Astrocyte (in vitro differentiated cells and primary cell): Measurements from ENCODE around the gene ALX4.

Experiments
- CTCF ChIP-seq: IDR thresholded peaks from 2 replicates; pipeline ENCODE4 v1.5.1; 2011; ENCODE audit warnings: low read depth, mild to moderate bottlenecking, inconsistent platforms, low read length, moderate library complexity; ENCODE audit not compliant: insufficient read depth
- EZH2 ChIP-seq: IDR thresholded peaks from 2 replicates; pipeline ENCODE4 v1.6.1; 2012; ENCODE audit warnings: mild to moderate bottlenecking, low read length, inconsistent platforms; ENCODE audit not compliant: insufficient read depth

DNA sequence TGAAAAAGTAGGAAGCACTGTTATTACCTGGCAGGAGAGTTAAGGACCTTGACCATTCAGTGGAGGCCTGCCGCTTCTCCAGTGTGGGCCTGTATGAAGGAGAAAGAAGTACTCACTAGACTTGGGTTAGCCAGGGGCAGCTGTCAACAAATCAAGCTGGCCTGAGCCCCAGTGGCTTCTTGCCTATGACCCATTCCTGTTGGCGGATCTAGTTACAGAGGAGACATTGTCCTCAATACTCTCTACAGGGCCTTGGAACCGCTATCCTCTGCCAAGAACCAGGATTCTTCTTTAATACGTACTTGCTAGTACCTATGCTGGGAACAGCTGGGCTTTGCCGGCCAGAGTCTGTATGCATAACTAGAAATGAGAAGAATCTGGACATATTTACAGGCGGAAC, 68.1 kb downstream of the ALX4 start:
- TF ChIP-seq CTCF (no peak), EZH2 (no peak)
